ENCODE data around the gene EEFSEC.

The EEFSEC gene

DNA sequence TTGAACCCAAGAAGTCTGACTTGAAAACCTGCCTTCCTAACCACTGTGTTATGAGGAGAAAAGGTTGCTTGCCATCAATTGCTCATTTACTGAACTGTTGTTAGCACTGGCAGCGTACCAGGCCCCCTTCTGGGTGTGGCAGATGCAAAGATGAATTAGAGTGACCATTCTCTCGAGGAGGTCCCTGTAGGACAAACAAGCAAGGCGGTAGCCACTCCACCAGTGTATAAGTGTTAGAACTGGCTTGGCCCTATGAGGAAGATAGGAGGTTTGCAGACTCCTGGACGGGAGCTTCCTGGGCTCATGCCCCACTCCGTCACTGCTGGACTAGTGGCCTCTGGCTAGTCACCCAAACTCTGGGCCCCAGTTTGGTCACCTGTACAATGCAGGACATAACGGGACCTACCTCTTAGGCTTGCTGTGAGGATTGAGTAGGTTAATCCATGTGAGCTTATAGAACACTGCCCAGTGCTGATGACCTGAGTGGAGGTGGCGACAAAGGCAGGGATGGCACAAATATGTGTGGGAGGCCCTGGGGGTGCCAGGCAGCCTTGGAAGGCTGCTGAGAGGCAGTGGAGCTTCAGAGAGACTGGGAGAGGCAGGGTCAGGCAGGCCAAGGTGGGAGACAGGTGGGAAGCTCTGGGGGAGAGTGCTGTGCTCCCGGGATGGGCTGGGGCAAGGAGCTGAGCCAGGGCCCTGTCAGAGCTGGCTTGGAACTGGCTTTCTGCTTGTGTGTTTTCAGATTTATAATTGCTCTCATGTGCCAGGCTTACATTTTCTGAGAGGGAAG is 167.5 kb downstream of the EEFSEC start:
- no peak for DNase-seq

DNA sequence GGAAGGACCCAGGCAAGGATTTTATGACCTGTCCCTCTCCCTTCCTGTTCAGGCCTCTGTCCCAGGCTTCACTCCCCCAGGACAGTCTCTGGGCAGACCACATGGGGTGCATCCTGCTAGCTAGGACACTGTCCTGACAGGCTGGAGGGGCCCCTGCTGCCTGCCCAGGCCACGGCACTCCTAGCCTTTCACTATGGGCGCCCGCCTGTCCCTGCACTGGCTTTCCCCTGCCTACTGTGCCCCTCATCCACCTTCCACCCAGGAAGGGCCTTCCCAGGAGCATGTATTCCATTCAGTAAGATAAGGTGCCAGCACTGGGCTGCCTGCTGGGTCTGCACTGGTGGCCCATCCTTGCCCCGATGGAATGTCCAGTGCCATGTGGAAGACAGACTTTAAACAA is 168.1 kb downstream of the EEFSEC start:
- DNase-seq: no peak

DNA sequence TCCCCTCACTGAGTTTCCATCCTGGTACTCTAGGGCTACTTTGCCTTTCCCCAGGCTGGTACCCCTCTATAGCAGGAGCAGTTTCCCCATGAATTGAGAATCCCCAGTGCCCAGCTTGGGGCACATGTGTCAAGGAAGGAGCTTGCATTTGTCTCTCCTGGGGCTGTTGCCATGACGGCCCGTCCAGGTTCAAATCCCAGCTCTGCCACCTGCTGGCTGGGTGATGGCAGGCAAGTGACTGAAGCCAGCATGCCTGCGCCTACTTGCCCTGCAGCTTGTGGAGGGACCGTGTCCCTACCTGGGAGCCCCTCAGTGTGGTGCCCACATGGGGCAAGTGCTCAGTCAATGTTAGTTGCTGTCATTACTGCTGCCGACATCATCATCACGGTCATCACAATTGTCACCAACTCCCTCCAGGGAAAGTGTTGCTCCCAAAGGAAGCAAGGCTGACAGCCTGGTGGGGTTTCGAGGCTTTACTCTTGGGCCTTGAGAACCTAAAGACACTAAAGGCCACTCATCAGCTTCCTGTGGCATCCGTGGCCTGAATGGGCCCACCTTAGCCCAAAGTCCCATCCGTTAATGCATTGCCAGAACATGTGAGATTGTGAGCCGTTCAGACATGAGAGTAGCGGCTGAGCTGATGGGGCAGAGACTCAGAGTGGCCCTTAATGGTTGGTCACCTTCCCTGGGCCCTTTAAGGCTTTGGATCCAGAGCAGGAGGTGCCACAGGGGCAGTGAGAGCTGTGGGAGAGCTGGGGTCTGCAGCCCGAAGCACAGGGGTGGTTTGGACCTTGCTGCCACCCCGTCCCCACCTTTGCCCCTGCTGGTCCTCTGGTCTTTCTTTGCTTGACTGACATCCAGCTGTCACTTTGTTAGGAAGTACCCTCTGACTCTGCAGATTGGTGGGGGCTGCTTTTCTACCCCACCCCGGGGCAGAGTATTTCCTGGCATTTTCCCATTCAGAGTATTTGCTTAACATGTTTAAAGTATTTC is 169.0 kb downstream of the EEFSEC start:
- no peak for DNase-seq

DNA sequence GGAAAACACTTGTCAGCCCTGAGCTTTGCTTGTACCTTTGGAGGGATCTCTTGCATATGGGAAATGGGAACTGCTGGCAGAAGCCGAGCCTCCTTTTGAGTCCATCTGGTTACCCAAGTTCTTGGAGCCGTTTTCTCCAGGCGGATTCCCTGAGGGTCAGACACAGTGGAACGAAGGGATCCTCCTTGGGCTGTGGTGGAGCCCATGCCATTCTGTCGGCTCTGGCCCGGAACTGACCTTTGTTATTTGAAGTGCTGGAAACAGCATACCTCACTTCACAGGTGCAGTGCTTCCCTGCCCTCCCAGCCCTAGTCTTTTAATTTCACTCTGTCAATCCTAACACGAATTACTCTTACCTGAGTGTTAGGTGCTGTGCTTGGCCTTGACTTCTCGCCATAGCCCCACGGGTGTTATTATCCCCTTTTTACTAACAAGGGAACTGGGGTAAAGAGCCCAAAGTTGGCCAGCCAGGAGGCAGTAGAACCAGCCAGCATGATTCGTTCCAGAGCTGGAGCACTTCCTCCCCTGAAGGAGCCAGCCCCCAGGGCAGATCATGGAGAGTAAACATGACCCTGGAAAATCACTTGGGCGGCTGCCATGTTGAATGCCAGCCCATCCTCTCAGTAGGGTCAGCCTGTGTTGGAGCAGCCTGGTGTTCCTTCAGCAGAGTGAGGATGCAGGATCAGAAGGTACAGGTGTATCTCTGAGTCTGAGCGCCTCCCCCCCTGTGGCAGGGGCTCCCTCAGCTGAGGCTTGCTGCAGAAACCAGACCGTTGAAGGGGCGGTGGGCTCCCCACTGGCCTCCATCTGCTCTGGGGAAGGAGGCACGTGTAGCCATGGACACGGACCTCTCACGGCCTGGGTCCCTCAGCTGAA is 170.2 kb downstream of the EEFSEC start:
- no peak for DNase-seq

DNA sequence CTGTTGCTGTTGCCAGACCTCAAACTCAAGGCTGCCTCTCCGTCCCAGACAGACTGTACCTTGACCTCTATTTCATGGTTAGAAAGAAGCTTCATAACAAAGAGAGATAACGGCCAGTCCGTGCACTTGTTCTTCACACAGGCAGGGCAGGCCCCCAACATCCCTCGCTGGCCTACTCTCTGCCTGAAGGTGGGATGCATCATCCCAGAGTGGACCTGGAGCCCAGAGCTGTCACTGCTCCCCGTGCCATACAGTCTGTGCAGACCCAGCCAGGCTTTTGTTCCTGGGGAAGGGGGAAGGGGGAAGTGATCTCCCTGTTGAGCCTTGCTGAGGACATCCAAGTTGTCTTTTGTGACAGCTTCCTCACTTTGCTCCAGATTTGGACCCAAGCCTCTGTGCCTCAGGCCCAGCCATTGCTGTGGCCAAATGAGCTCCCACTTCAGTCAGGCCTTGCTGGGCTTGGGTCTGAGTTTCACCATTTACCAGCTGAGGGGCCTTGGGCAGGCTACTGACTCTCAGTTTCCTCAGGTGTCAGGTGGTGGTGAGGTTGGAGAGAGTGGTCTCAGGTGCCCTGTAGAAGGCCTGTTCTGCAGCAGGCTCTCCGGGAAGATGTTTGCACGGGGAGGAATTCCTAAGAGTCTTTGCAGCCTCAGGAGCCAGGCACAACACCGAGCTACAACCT is 171.8 kb downstream of the EEFSEC start:
- DNase-seq: no peak

DNA sequence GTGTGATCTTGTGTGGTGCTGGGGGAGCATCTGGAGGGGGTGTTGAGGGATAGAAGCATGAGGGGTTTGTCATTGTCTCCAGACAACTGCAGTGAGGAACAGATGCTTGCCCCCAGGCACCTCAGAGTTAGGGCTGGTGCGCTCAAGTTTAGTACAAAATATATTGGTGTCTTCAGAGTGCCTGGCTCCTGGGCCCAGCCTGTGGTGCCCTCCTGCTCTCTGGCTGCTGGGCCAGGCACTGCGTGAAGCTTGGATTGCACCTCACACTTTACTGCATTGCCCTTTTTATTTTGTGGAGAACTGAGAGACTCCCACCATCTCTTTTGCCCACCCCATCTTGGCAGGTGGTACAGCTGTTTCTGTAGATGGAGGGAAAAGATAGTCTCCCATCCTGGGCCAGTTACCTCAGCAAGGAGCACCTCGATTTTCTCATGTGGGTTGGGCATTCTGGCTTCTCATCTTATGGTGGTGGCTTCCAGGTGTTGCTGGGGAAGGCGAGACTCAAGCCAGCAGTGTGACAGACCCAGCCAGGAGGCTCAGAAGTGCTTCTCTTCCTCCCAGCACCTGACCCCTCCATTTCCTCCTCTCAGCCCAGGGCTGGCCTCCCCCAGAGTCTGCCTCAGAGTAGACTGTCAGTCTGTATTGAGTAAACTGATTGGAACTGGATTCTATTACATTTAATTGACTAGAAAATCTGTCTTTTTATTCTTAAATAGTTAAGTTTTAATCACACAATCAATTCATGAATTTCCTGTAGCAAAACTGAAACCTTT is 173.0 kb downstream of the EEFSEC start:
- DNase-seq: no peak

DNA sequence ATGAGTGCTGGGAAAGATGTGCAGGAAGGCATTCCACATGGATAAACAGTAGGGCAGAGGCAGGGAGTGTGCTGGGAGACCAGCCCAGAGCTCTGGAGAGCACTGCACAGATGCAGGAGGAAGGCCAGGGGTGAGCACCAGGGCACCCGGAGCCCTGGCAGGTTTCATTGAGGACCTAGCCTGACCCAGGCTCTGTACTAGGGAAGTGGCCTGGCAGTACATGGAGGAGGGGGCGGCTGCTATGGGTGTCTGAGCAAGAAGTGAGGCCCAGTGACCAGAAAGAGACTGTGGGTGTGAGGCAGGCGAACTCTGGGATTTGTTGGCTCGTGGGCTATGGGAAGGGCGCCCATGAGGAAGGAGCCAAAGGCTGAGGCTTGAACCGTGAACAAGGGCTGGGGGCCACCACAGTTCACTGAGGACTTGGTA is 174.3 kb downstream of the EEFSEC start:
- DNase-seq: no peak

DNA sequence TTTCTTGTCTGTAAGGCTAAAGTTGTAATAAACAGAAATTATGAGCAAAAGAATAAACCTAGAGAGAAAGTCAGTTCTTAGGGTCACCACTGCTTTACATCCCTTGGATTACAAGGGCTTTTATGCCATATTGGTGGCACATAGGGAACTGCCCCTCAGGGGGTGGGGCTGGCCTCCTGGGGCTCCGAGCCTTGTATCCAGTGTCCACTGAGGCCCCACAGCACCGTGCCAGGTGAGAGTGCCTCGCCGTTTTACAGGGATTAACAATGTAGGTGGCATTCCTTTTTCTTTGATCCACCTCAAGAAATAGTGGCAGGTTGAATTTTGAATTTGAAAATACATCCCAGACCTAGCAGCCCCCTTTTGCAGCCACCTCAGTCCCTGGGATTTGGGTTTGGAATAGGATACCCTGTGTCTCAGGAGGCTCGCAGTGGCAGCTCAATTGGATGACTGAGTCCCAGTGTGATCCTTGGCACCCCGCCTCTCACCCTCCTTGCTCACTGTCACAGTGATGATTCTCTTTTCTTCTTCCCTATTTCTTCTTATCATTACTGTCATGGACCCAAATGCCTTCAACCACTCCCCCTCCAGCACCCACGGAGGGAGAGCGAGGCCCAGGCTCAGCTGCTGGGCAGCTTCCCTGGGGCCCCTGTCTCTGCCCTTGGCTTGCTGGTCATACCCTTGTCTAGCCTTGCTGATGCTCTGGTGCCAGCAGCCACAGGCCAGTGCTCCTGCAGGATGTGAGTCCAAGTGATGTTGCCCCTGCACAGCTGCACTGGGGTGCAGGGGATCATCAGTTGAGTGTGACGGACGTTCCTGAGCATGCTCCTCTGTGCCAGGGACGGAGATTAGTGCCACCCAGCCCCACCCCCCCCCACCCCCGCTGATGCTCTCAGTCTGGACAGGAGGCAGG is 175.5 kb downstream of the EEFSEC start:
- DNase-seq: no peak

DNA sequence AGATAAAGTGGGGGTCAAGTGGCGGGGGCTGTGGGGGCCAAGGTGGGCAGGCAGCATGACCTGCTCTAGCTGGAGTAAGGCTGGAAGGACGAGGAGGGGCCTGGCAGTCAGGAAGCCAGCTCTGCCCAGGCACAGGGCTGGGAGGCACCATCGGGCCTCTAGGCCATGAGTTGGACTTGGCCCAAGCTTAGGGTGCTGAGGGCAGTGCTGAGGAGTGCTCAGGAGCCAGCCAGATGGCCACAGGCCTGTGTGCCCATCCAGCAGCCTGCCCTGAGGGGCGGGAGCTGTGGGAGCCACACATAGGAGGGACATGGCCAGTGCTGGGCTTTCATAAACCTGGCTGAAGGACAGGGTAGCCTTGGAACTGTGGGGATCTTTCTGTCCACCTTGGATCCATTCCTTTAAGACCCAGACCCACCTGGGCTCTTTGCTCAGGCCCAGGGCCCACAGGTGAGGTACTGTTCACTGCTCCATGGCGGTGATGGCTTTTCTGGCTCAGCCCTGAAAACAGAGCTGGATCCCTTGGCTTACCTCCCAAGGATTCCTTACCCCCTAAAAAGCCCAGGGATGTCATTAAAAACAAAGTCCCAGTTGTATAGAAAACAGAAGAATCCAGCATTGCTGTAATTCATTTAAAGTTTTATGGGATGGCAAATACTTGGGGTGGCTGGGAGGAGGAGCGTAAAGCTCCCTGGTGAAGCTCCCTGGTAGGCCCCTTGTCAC is 176.4 kb downstream of the EEFSEC start:
- DNase-seq: no peak

DNA sequence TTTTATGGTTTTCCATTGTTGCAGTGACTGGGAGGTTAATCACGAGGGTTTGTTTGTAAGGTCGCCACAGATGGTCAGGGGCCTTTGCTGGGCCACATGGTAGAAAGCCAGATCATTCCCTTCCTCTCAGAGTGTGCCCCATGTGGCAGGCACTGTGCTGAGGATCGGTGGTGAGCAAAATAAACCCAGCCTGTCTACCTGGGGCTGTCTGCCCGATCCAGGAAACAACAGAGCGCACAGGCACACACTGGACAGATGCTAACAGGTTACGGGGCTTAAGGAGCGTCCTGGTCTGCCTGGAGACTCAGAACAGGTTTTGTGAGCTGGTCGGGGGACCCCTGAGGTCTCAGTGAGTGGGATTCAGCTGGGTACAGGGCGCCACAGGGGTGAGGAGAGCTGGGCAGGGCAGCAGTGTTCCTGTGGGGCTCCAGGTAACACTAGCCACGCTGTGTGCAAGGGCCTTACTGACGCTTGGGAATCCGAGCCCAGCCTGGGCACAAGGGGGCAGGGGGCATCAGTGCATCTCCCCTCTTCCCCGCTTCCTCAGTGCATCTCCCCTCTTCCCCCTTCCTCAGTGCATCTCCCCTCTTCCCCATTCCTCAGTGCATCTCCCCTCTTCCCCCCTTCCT is 177.0 kb downstream of the EEFSEC start:
- DNase-seq: no peak

DNA sequence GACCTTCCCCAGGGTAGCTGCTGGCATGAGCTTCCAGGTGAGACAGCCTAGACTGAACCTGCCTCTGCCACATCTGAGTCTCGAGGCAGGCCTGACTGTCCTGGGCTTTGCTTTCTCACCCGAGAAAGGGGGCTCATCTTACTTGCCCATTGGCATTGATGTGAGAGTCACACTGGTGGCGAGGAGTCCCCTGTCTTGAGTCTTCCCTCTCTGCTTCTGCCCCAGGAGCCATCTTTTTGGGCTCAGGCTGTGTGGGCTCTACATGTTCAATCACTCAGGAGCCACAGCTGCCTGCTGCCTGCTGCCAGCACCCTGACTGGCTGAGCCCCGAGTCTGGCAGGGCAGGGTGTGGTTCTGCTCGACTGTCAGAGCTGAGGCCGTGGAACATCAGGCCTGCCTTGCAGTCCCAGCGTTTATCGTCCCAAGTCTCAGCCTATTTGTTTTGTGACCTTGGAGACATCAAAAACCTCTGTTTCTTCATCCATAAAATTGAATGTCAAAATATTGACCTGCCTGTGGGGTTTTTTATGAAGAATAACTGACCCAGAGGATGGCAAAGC is 180.9 kb downstream of the EEFSEC start:
- DNase-seq: no peak

DNA sequence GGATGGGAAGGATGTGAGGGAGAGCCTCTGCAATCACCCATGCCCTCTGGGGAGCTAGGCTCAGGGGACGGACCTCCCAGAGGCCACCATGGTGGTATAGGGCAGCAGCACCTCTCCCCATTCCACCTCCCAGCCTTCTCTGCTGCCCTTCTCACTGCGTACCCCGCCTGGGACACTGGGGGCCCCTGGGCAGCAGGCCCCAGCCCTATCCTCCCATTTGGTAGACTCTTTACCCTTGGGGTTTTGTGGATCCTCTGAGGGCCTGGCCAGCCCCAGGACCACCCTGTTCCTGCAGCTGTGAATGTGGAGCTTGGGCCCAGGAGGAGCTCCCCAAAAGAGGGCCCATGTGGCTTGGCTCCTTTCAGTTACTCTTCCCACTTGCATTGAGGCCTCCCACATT is 181.5 kb downstream of the EEFSEC start:
- DNase-seq: no peak

DNA sequence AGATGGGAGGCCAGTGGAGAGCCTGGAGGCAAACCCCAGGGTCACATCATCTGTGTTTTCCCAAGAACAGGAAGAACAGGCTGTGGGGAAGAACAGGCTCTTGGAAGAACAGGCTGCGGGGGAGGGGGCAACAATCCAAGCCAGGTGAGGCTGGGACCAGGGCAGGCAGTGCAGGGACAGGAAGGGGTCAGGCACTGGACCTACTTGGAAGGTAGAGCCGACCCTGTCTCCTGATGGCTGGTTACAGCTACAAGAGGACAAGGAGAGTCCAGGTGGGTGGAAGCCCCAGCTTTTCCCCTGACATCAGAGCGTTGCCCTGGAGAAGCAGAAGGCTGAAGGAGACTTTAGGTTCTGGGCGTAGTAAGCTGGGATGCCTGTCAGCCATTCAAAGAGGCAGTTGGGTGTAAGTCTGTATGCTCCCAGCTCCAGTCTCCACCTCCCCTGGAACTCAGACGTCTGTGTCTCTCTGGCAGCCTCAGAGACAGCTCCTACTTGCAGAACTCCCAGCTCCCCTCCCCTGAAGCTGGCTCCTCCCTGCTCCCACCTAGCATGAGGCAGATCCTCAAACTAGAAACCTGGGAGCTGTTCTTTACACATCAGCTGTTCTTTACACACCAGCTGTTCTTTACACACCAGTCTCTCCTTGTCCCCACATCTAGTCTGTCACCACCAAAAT is 182.5 kb downstream of the EEFSEC start:
- DNase-seq: no peak

DNA sequence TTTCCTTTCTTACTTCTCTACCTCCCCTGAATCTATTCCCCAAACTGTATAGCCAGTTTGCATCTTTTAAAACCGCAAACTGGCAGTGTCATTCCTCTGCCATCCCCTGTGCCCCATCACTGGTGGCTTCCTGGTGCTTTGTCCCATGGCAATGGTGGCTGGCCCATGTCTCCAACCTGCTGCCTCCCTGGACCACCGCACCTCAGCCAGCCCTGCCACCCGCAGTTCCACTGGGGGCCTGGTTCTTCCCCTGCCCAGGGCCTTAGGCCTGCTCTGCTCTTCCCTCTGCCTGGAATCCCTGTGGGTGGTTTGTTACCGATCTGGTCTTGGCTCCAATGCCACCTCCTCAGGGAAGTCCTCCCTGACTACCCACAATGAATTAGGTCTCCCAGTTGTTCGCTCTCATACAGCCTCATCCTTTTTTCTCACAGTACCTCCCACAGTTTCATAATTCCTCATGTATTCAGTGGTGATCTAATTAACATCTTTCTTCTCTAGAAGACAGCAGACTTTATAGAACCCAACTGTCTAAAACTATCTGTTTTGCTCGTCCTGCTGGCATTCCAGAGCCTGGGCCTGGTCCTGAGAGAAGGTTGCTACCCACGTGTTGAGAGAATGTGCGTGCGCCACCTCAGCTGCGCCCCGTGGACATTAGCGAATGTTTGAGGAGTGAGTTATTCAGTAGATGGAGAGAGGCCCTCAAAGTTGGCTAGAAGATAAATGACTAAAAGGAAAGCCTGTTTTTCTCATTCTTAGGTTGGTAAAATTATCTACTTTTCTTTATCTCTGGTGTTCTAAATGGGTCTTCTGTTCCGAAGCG is 183.3 kb downstream of the EEFSEC start:
- DNase-seq: no peak

DNA sequence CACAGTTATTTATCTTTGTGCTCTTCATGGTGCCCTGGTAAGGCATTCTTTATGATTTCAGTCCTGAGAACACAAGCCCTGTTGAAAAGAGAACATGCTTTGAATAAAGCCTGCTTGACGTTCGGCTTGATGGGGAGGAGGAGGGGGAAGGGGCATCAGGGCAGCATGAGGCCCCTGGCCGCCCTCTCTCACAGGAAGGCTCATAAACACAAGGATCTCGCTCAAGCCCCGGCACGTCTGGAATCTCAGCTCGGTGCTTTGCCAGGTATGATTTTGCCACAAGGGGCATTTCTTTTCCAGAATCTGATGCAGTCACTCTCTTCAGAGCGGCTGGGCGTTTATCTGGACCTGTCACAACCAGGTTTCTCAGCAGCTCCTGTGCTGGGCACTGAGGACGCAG is 184.0 kb downstream of the EEFSEC start:
- no peak for DNase-seq

DNA sequence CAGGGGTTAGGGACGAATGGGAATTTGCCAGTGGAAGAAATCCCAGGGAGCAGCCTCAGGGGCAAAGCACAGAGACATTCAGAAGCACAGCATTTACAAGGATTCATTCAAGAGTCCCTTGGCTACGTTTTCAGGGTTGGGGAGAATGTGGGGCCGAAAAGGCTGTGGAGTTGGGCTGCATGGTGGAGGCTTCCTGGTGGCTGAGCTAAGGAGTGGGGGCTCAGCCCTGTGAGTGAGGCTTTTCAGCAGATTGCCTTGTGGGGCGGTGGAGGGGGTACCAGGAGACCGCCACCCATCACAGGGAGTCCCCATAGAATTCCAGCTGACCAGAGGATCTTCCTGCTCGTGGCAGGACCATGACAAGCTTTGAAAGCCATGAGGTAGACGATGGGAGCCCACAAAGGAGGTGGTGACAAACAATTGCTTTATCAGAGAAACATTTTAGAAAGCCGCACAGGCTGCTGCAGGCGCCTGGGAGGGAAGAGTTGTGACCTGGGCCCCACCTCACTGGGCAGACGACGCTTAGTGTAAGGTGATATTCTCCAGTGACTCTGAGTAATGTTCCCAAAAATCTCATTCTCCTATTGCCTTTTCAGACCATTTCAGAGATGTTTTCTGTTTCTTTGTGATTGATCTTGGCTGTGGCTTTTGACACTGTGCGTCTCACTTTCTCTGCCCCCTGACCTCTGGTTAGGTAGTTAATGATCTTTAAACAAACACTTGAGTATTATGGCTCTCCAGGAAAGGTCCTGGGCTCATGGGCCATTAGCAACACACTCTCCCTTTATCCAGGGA is 185.5 kb downstream of the EEFSEC start:
- no peak for DNase-seq
